Peyer's patch (tissue), 4 donors: ENCODE data around the gene UNC5B.

Experiments
- CTCF ChIP-seq, 6 experiments: fragments of 450-650 bp in 4 of 6; fragments of 200-600 bp in 2 of 6; sonication (generic) in 1 of 6; IDR thresholded peaks; one replicate each; pipeline ENCODE4 v1.5.1; 2017 to 2019; ENCODE audit warnings: antibody characterized with exemption in 6 of 6, mild to moderate bottlenecking in 3 of 6, moderate library complexity in 1 of 6
- POLR2A ChIP-seq, 2 donors: fragments of 450-650 bp; IDR thresholded peaks; one replicate each; pipeline ENCODE4 v1.5.1; 2017; ENCODE audit warnings: antibody characterized with exemption in 2 of 2, mild to moderate bottlenecking in 2 of 2, moderate library complexity in 2 of 2

- TF ChIP-seq CTCF (IDR thresholded peaks at IDR 0.05) (peak in 4 of 6 experiments; percentile 39 to 45 (median 42)), POLR2A (IDR thresholded peaks at IDR 0.05) (no peak)
These were observed 90.7 kb downstream of the UNC5B start for GRCh38 chr10:71302874-71303568.
